Neuronal stem cell (in vitro differentiated cells): Measurements from ENCODE around the gene RETREG3.
A peak's percentile ranks its signal among the peaks of the same experiment; 100 is the strongest.
"Not testable (repeated sequence)": the region's sequence is repeated elsewhere in the genome, so short reads cannot be mapped to it uniquely, and the experiment has no call there.

Experiments
- DNase-seq: peaks from one replicate; pipeline ENCODE4 v3.0.0-alpha.2; 2013; ENCODE audit warnings: low spot score
- H2AFZ ChIP-seq: one replicate; pipeline ENCODE4 v1.6.1; 2013; ENCODE audit warnings: mild to moderate bottlenecking, low read length, inconsistent platforms
- H2AK5ac ChIP-seq: 2 replicates; pipeline ENCODE4 v1.6.1; 2013; ENCODE audit warnings: low read depth, mild to moderate bottlenecking, inconsistent platforms, low read length, moderate library complexity, mixed read lengths
- H2BK120ac ChIP-seq: 2 replicates; pipeline ENCODE4 v1.6.1; 2013; ENCODE audit warnings: low read depth, mild to moderate bottlenecking, inconsistent platforms, low read length, moderate library complexity, mixed read lengths
- H2BK12ac ChIP-seq: one replicate; pipeline ENCODE4 v1.6.1; 2013; ENCODE audit warnings: low read length, inconsistent platforms
- H2BK15ac ChIP-seq: 2 replicates; pipeline ENCODE4 v1.6.1; 2013; ENCODE audit warnings: mild to moderate bottlenecking, low read length, inconsistent platforms, mixed read lengths
- H2BK5ac ChIP-seq: one replicate; pipeline ENCODE4 v1.6.1; 2013; ENCODE audit warnings: inconsistent platforms, mild to moderate bottlenecking, low read length, moderate library complexity
- H3K14ac ChIP-seq: one replicate; pipeline ENCODE4 v1.6.1; 2013; ENCODE audit warnings: low read length, inconsistent platforms
- H3K18ac ChIP-seq: 2 replicates; pipeline ENCODE4 v1.6.1; 2013; ENCODE audit warnings: low read length, inconsistent platforms
- H3K23ac ChIP-seq: 2 replicates; pipeline ENCODE4 v1.6.1; 2013; ENCODE audit warnings: low read depth, mild to moderate bottlenecking, mixed read lengths, low read length, inconsistent platforms; ENCODE audit not compliant: poor library complexity
- H3K27ac ChIP-seq: replicated peaks from 3 replicates; pipeline ENCODE4 v1.5.1; 2013; ENCODE audit warnings: low read length, inconsistent platforms
- H3K27me3 ChIP-seq, 3 experiments: 2 replicates each; pipeline ENCODE4 v1.6.1; 2013; ENCODE audit warnings: low read length in 3 of 3, mild to moderate bottlenecking in 2 of 3, inconsistent platforms in 1 of 3, low read depth in 1 of 3, mixed read lengths in 1 of 3, moderate library complexity in 1 of 3; ENCODE audit not compliant: control insufficient read depth in 3 of 3, insufficient read depth in 3 of 3
- H3K36me3 ChIP-seq, 2 donors: replicated peaks in 1 of 2; 2 replicates each; pipeline ENCODE4 v1.6.1; 2013; ENCODE audit warnings: low read length in 2 of 2; ENCODE audit not compliant: control insufficient read depth in 2 of 2, insufficient read depth in 2 of 2
- H3K4ac ChIP-seq: 2 replicates; pipeline ENCODE4 v1.6.1; 2013; ENCODE audit warnings: inconsistent platforms, mild to moderate bottlenecking, low read length, moderate library complexity
- H3K4me1 ChIP-seq, 2 donors: 1 replicate in 1 of 2; 2 replicates in 1 of 2; pipeline ENCODE4 v1.6.1; 2013; ENCODE audit warnings: low read length in 2 of 2, low read depth in 1 of 2; ENCODE audit not compliant: control insufficient read depth in 2 of 2, insufficient read depth in 1 of 2
- H3K4me2 ChIP-seq: one replicate; pipeline ENCODE4 v1.6.1; 2013; ENCODE audit warnings: mild to moderate bottlenecking, low read length, inconsistent platforms; ENCODE audit not compliant: insufficient read depth, poor library complexity, severe bottlenecking
- H3K4me3 ChIP-seq, 2 donors: 2 replicates each; pipeline ENCODE4 v1.5.1; 2013; ENCODE audit warnings: low read length in 2 of 2, mild to moderate bottlenecking in 2 of 2, inconsistent platforms in 1 of 2, moderate library complexity in 1 of 2
- H3K79me1 ChIP-seq: one replicate; pipeline ENCODE4 v1.6.1; 2013; ENCODE audit warnings: low read depth, mild to moderate bottlenecking, inconsistent platforms, low read length, moderate library complexity
- H3K9ac ChIP-seq: one replicate; pipeline ENCODE4 v1.6.1; 2013; ENCODE audit warnings: mild to moderate bottlenecking, low read depth, low read length, inconsistent platforms; ENCODE audit not compliant: poor library complexity
- H3K9me3 ChIP-seq, 2 donors: replicated peaks in 1 of 2; 2 replicates each; pipeline versions ENCODE3 to v1.6.1; 2013; ENCODE audit warnings: low read length in 2 of 2, mild to moderate bottlenecking in 2 of 2, inconsistent platforms in 1 of 2, low read depth in 1 of 2, mixed read lengths in 1 of 2, moderate library complexity in 1 of 2; ENCODE audit not compliant: control insufficient read depth in 2 of 2, insufficient read depth in 1 of 2
- H4K8ac ChIP-seq: one replicate; pipeline ENCODE4 v1.6.1; 2013; ENCODE audit warnings: low read depth, mild to moderate bottlenecking, inconsistent platforms, low read length, moderate library complexity
- H4K91ac ChIP-seq: one replicate; pipeline ENCODE4 v1.6.1; 2013; ENCODE audit warnings: low read length, low read depth, mild to moderate bottlenecking, inconsistent platforms; ENCODE audit not compliant: poor library complexity
- whole genome bisulfite sequencing, 2 donors: extraction: QIAGEN DNeasy Blood & Tissue Kit; methylation state at CpG; one replicate each; pipeline ENCODE4 v1.1.7; 2013; ENCODE audit warnings: missing lambda C conversion rate in 2 of 2, mixed read lengths in 1 of 2; ENCODE audit not compliant: insufficient read length in 2 of 2, insufficient replicate concordance in 1 of 2; ENCODE audit errors: extremely low coverage in 2 of 2; 5-methylcytosine and 5-hydroxymethylcytosine counted together

RETREG3 gene

DNA sequence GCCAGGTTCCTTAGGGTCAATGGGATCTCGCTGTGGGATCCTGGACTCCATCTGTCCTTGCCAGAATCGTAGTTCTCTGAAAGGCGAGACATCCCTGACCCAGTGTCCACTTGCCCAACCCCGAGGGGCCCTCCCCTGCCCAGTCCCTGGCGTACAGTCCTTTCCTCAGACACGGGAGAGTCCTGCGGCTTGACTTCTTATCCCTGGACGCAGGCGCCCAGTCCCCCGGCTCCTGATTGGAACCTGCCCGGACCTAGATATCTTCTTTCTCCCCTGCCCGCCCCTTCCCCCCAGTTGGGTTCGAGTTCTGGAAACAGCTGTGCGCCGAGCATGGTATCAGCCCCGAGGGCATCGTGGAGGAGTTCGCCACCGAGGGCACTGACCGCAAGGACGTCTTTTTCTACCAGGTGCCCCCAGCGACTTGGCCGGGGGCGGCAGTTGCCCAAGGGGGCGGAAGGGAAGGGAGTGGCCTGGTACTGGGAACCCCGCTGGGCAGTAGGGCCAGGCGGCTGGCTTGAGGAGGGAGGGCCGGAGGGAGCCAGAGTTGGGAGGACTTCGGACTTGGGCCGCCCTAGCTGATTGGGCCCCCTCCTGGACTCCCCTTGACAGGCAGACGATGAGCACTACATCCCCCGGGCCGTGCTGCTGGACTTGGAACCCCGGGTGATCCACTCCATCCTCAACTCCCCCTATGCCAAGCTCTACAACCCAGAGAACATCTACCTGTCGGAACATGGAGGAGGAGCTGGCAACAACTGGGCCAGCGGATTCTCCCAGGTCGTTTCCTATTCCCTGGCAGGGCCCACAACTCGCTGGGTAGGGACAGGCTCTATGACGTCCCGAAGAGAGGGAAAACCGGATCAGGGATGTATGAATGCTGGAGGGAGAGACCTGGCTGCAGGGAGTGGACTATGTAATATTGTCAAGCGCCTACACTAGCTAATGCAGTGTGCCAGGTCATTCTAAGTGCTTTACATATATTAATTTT, 934 bp upstream of the RETREG3 start:
- H3K14ac ChIP-seq, H2BK5ac ChIP-seq, H3K27me3 ChIP-seq, H4K91ac ChIP-seq, H2BK12ac ChIP-seq, DNase-seq, H3K79me1 ChIP-seq, H3K9me3 ChIP-seq: not testable (repeated sequence)
- Histone ChIP-seq H3K36me3 (peaks cover 26 to 48% of the 10 kb centered on the region in 2 donors), H2BK15ac (peak overlapping the region; percentile 67), H2AK5ac (peak overlapping the region; percentile 70), H3K27ac (peak overlapping the region; percentile 77), H3K4ac (peak overlapping the region; percentile 84), H3K9ac (peak overlapping the region; percentile 97), H3K18ac (peak overlapping the region; percentile 89), H2BK120ac (peak overlapping the region; percentile 61), H3K23ac (peak overlapping the region; percentile 98), H3K4me1 (peaks cover 7 to 11% of the 10 kb centered on the region in 2 donors), H2AFZ (peak overlapping the region; percentile 94), H3K4me2 (peak overlapping the region; percentile 93), H3K4me3 (peak overlapping the region; percentile 85 to 98), H4K8ac (peak overlapping the region; percentile 65)
- WGBS, 2 donors, result no CpG with 5 or more reads among the region's 42 CpGs

DNA sequence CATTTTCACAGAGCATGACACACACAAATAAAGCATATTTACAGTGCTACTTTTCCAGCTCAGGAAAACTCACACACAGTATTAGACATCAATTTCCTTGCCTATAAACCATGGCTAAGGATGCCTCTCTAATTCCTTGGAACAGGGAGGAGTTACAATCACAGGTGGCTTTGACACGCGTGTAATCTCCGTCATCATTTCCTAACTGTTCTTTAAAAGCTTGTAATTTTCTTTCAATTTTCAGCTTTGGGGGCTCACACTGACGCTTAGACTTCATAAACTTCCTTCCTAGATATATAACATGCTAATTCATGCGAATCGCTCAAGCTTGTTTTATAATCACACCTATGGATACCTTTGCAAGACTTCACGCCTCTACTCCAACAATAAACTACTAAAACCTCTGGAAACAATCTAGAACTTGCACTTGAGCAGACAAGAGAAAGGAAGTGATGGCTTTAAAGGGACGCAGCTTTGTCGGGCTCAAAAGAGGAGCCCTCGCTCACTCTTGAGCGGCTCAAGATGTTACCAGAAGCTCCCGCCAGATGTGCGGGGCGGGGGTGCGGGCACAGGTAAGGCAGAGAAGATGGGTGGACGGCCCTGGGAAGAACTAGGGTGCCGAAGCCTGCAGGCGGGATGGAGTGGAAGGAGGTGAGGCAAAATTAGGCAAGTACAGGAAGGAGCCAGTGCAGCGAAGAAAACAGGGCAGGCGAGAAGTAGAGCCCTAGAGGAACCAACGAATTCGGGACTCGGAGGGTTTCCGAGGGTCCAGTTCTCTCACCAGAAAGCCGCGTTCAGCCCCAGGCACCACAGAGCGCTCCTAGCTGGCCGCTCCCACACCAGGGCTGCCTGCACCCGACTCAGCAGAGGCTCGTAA, 631 bp downstream of the RETREG3 start:
- DNase-seq, result no peak
- Histone ChIP-seq H4K91ac (no peak overlapping the region), H2BK5ac (peak overlapping the region; percentile 93), H3K27ac (peak overlapping the region; percentile 66), H2AFZ (peak overlapping the region; percentile 92), H3K4me1 (peaks cover 7 to 11% of the 10 kb centered on the region in 2 donors), H3K23ac (peak overlapping the region; percentile 98), H2BK12ac (peak overlapping the region; percentile 41), H2AK5ac (peak overlapping the region; percentile 88), H4K8ac (peak overlapping the region; percentile 17), H3K4me3 (peak overlapping the region; percentile 82 to 98), H3K9ac (peak overlapping the region; percentile 97), H3K27me3 (no peaks in the 10 kb centered on the region), H3K4ac (peak overlapping the region; percentile 66), H3K18ac (peak overlapping the region; percentile 99), H3K4me2 (peak overlapping the region; percentile 91), H3K14ac (peak overlapping the region; percentile 94), H3K36me3 (peaks cover 15 to 35% of the 10 kb centered on the region in 2 donors), H3K79me1 (peaks cover 10% of the 10 kb centered on the region), H2BK15ac (peak overlapping the region; percentile 67), H2BK120ac (no peak overlapping the region), H3K9me3 (no peaks in the 10 kb centered on the region)
- WGBS, 2 donors, result no CpG with 5 or more reads among the region's 30 CpGs

DNA sequence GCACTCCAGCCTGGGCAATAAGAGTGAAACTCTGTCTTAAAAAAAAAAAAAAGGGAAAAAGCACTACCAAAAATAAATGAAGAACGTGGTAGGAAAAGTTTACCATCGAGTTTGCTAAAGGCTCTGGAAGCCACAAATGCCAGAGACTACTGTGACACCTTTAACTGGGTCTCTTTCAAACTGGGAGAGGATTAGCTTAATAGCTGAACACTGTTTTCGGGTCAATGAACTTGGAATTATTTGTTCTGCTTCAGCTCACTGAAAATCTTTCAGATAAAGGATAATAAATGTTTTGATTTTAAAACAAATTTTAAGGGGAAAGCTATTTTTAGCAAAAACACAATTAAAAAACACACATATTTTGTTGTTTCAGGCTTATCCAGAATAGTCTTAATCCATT, 1.4 kb downstream of the RETREG3 start:
- H4K8ac ChIP-seq, result no peak overlapping the region
- H3K27me3 ChIP-seq, result no peaks in the 10 kb centered on the region
- H2BK120ac ChIP-seq, result no peak overlapping the region
- H3K27ac ChIP-seq, result no peak overlapping the region
- H2BK15ac ChIP-seq, result no peak overlapping the region
- no peak overlapping the region for H3K14ac ChIP-seq
- peaks cover 7 to 11% of the 10 kb centered on the region in 2 donors for H3K4me1 ChIP-seq
- H3K9me3 ChIP-seq, result no peaks in the 10 kb centered on the region
- no CpG with 5 or more reads among the region's 3 CpGs for WGBS, 2 donors
- no peak overlapping the region for H2AFZ ChIP-seq
- H3K79me1 ChIP-seq, result peaks cover 10% of the 10 kb centered on the region
- no peak for DNase-seq
- H2AK5ac ChIP-seq, result no peak overlapping the region
- H3K23ac ChIP-seq, result no peak overlapping the region
- H3K36me3 ChIP-seq, result peaks cover 10 to 31% of the 10 kb centered on the region in 2 donors
- no peak overlapping the region for H2BK5ac ChIP-seq
- H3K18ac ChIP-seq, result no peak overlapping the region
- H3K4me2 ChIP-seq, result no peak overlapping the region
- H3K4ac ChIP-seq, result no peak overlapping the region
- no peak overlapping the region for H3K9ac ChIP-seq
- H2BK12ac ChIP-seq, result no peak overlapping the region
- peak overlapping the region in 1 of 2 donors; percentile 98 for H3K4me3 ChIP-seq
- no peak overlapping the region for H4K91ac ChIP-seq
